Gastrocnemius medialis (tissue), 4 donors: ENCODE measurements around the gene RAB44. TPM values are rescaled to one million over a fixed set of nuclear protein-coding genes. Genes with fewer than 3 reads are reported as not detected.

Experiments used
- ATAC-seq, 2 donors: fragments of 150-250 bp; one replicate each; pipeline ENCODE4 v1.9.1; 2016
- DNase-seq, 2 donors: peaks; one replicate each; pipeline ENCODE4 v3.0.0-alpha.2; 2019
- H3K27ac ChIP-seq, 4 donors: fragments of 200-600 bp; sonication (generic); 1 replicate in 1 of 4; 2 replicates in 3 of 4; pipeline ENCODE4 v1.5.1; 2016 to 2018; ENCODE audit warnings: mild to moderate bottlenecking in 2 of 4, moderate library complexity in 1 of 4
- H3K27me3 ChIP-seq, 3 donors: fragments of 200-600 bp; sonication (generic) in 2 of 3; 1 replicate in 1 of 3; 2 replicates in 2 of 3; pipeline versions ENCODE4 v1.5.1 to v1.6.0; 2016 to 2019; ENCODE audit warnings: mild to moderate bottlenecking in 1 of 3, moderate library complexity in 1 of 3
- H3K36me3 ChIP-seq, 2 donors: fragments of 200-600 bp; sonication (generic) in 1 of 2; one replicate each; pipeline ENCODE4 v1.5.1; 2017 to 2018
- H3K4me1 ChIP-seq, 2 donors: fragments of 200-600 bp; sonication (generic) in 1 of 2; one replicate each; pipeline ENCODE4 v1.5.1; 2016 to 2017; ENCODE audit warnings: mild to moderate bottlenecking in 2 of 2
- H3K4me3 ChIP-seq, 4 donors: fragments of 200-600 bp; sonication (generic) in 3 of 4; 1 replicate in 1 of 4; 2 replicates in 3 of 4; pipeline ENCODE4 v1.5.1; 2016 to 2019; ENCODE audit warnings: mild to moderate bottlenecking in 2 of 4
- H3K9me3 ChIP-seq, 3 donors: fragments of 200-600 bp; sonication (generic) in 2 of 3; 1 replicate in 1 of 3; 2 replicates in 2 of 3; pipeline ENCODE4 v1.5.1; 2016 to 2019
- POLR2A ChIP-seq, 2 donors: fragments of 450-650 bp; IDR thresholded peaks; one replicate each; pipeline ENCODE4 v1.6.1; 2017; ENCODE audit warnings: antibody characterized with exemption in 2 of 2, mild to moderate bottlenecking in 2 of 2, moderate library complexity in 2 of 2
- in situ Hi-C, 4 donors: fragments of 200-750 bp; cut with MboI; loops; one replicate each; pipeline versions ENCODE4 v1.15.0 to v1.8.0; 2017; ENCODE audit warnings: low sequenced_read_pairs in 4 of 4
- intact Hi-C: fragments of 100-400 bp; cut with DNase I; formaldehyde crosslinking; loops from one replicate; pipeline ENCODE4 v1.15.1; 2023; ENCODE audit warnings: low total_unique reads
- total RNA-seq, 4 donors: library from RNA; depleted of rRNA; stranded (reverse); fragments of >200 nt; gene quantifications; one replicate each; pipeline versions ENCODE4 v1.1.0 to v1.2.3, GENCODE V29; 2016
- TF ChIP-seq, protein P1 (sequence below), 5 experiments: fragments of 450-650 bp in 3 of 5; fragments of 200-600 bp in 2 of 5; sonication (generic) in 2 of 5; IDR thresholded peaks in 4 of 5; conservative IDR thresholded peaks in 1 of 5; 1 replicate in 4 of 5; 2 replicates in 1 of 5; pipeline ENCODE4 v1.5.1; 2016 to 2019; ENCODE audit warnings: antibody characterized with exemption in 5 of 5, mild to moderate bottlenecking in 3 of 5, moderate library complexity in 3 of 5

The RAB44 gene
- total RNA-seq, 4 donors from 2014 or later, result 0.09 TPM; not detected in 3

DNA sequence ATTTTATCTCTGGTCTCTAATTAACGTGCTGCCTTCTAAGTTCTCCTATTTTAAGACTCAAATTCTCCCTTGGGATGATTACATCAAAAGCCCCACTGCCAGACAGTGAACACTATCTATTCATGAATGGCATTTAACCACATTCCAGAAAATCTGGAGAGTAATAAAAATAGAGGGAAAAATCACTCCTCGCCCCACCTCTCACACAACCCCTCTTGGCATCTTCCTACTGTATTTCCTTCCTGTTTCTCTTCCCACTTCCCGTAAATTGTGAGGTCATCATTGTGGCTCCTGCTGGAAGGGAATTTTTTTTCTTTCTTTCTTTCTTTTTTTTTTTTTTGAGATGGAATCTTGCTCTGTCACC, 31.5 kb downstream of the RAB44 start:
- in situ Hi-C loops, result no loop called here

DNA sequence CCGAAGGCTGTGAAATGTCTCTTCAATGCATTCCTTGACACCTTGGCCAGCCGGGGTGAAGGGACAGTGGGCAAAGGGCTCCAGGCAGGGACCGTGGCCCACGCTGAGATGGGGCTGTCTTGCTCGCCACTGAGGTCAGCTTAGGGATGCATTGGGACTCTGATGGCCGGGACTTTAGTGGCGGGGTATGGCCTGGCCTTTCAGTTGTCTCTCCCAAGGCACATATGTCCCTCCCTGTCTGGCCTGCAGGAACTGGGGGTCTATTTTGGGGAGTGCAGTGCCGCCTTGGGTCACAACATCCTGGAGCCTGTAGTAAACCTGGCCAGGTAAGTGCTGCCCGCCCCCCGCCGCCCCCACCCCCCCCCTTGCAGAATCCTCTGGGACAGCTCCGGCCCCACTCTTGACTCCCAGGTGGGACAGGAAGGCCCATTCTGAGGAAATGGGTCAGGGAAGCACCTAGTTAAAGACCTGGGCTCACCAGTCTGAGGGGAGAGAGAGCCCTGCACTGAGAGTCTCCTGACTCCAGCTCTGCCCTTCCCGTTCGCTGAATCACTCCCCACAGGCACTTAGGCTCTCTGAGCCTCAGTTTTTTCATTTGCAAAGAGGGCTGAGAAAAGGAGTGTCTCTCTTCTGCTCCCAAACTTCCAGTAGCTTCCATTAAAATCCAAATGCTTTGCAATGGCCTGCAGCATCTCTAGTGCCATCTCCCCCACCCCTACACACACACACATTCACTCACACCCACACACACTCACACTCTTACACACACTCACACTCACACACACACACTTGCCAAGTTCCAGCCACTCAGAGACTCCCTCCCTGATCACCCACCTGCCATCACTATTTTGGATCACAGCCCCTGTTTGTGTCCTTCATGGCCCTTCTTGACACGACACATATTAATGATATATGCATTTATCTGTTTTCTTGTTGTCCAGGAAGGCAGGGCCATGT, 33.1 kb downstream of the RAB44 start:
- intact Hi-C loops, result no loop called here
- DNase-seq (no peak), ATAC-seq (no peak)
- H3K9me3 ChIP-seq, result no peaks in the 10 kb centered on the region
- H3K27me3 ChIP-seq, result no peaks in the 10 kb centered on the region
- H3K27ac ChIP-seq, result no peak overlapping the region
- TF ChIP-seq, protein P1, sequence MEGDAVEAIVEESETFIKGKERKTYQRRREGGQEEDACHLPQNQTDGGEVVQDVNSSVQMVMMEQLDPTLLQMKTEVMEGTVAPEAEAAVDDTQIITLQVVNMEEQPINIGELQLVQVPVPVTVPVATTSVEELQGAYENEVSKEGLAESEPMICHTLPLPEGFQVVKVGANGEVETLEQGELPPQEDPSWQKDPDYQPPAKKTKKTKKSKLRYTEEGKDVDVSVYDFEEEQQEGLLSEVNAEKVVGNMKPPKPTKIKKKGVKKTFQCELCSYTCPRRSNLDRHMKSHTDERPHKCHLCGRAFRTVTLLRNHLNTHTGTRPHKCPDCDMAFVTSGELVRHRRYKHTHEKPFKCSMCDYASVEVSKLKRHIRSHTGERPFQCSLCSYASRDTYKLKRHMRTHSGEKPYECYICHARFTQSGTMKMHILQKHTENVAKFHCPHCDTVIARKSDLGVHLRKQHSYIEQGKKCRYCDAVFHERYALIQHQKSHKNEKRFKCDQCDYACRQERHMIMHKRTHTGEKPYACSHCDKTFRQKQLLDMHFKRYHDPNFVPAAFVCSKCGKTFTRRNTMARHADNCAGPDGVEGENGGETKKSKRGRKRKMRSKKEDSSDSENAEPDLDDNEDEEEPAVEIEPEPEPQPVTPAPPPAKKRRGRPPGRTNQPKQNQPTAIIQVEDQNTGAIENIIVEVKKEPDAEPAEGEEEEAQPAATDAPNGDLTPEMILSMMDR (IDR thresholded peaks at IDR 0.05 in 4 of 5, conservative IDR thresholded peaks at IDR 0.05 in 1 of 5), result no peak
- TF ChIP-seq POLR2A (IDR thresholded peaks at IDR 0.05), result no peak
- H3K36me3 ChIP-seq, result no peaks in the 10 kb centered on the region
- in situ Hi-C loops, result no loop called here
- H3K4me3 ChIP-seq, result no peak overlapping the region
- H3K4me1 ChIP-seq, result peaks cover 12 to 17% of the 10 kb centered on the region in 2 donors

More for the DNA sequence above, 31.5 kb downstream of the RAB44 start:
- Histone ChIP-seq H3K4me3 (no peak overlapping the region), H3K27me3 (no peaks in the 10 kb centered on the region), H3K36me3 (no peaks in the 10 kb centered on the region), H3K9me3 (no peaks in the 10 kb centered on the region), H3K27ac (no peak overlapping the region), H3K4me1 (peaks cover 0 to 4% of the 10 kb centered on the region in 2 donors)
- ATAC-seq (no peak), DNase-seq (no peak)
- intact Hi-C loops, result no loop called here
- TF ChIP-seq, protein P1 (IDR thresholded peaks at IDR 0.05 in 4 of 5, conservative IDR thresholded peaks at IDR 0.05 in 1 of 5), result no peak
- TF ChIP-seq POLR2A (IDR thresholded peaks at IDR 0.05), result no peak

DNA sequence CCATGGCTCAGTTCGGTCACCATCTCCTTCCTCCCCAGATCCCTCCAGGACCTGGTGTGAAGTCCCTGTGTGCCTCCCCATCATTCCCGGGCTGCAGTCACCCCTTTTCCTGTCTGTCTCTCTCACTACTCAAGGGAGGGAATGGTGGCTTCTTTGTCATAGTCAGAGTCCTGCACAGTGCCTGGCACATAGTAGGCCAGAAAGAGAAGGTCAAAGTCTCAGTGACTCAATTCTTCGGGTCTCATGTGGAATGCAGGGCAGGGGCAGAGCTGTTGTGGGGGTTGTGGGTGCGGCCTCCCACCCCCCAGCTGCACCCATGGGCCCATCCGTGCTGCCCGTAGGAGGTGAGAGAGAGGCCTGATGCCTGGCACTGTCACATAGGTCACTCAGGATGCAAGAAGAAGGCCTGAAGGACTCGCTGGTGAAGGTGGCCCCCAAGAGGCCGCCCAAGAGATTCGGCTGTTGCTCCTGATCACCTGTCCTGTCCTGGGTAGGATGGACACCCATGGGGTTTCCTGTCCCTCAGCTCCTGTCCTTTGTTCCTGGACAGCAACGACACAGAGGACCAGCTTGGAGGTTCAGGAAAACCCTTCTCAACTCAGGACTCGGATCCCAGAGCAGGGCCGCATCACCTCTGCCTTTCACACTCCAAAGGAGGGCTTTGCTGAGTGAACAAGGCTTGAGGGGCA, 34.1 kb downstream of the RAB44 start:
- in situ Hi-C loops (no loop called here), intact Hi-C loops (no loop called here)
- DNase-seq (no peak), ATAC-seq (no peak)
- Histone ChIP-seq H3K4me3 (no peak overlapping the region), H3K27ac (no peak overlapping the region), H3K36me3 (no peaks in the 10 kb centered on the region), H3K9me3 (no peaks in the 10 kb centered on the region), H3K27me3 (no peaks in the 10 kb centered on the region), H3K4me1 (peaks cover 18 to 24% of the 10 kb centered on the region in 2 donors)
- no peak for TF ChIP-seq POLR2A (IDR thresholded peaks at IDR 0.05)
- TF ChIP-seq, protein P1 (IDR thresholded peaks at IDR 0.05 in 4 of 5, conservative IDR thresholded peaks at IDR 0.05 in 1 of 5), result no peak

DNA sequence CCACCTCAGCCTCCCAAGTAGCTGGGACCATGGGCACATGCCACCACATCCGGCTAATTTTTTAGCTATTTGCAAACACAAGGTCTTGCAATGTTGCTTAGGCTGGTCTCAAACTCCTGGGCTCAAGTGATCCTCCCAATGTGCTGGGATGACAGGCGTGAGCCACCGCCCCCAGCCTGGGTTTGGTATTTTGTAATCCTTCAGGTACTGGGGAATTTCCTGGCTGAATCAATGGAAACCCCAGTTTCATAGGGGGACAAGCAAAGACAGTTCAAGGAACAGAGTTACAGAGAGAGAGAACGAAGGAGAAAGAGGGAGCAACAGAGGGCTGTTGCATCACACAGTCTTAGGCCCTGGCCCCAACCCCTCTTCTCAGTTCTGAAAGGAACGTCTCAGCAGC, 35.7 kb downstream of the RAB44 start:
- H3K36me3 ChIP-seq, result no peaks in the 10 kb centered on the region
- H3K27me3 ChIP-seq, result no peaks in the 10 kb centered on the region
- ATAC-seq (no peak), DNase-seq (no peak)
- H3K4me3 ChIP-seq, result no peak overlapping the region
- TF ChIP-seq POLR2A (IDR thresholded peaks at IDR 0.05), result no peak
- TF ChIP-seq, protein P1 (IDR thresholded peaks at IDR 0.05 in 4 of 5, conservative IDR thresholded peaks at IDR 0.05 in 1 of 5), result no peak
- intact Hi-C loops, result no loop called here
- in situ Hi-C loops, result no loop called here
- H3K4me1 ChIP-seq, result peaks cover 18 to 24% of the 10 kb centered on the region in 2 donors
- H3K9me3 ChIP-seq, result no peaks in the 10 kb centered on the region
- no peak overlapping the region for H3K27ac ChIP-seq
